Measurements from ENCODE around the gene B3GNT9. TPM values are rescaled to one million over a fixed set of nuclear protein-coding genes. Genes with fewer than 3 reads are reported as not detected.

Gene B3GNT9
- total and polyA plus RNA-seq, 4 experiments from 2014 or later: 10.0 to 11.8 (median 10.2) TPM

DNA sequence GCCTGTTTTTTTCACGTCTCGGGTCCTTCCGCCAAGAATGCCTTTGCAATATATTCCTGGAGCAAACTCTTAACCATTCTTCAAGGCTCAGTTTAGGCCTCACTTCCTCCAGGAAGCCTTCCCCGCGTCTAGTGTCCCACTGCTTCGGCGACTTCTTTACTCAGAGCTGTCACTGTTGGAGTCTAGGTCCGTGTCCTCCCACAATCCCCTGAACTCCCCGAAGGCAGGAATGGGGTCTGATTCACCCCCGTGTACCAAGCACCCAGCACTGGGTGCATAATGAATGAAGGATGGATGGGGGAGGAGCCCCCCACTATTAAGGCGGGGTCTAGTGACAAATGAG, 32.5 kb upstream of the B3GNT9 start:
- Histone ChIP-seq H3K9me3 (ENCODE audit: control insufficient read depth in 1 of 2, low read length in 2 of 2) (no peaks in the 10 kb centered on the region), H3K4me1 (ENCODE audit: insufficient read depth, low read length) (peaks cover 30% of the 10 kb centered on the region), H3K27me3 (ENCODE audit: insufficient read depth, low read length) (no peaks in the 10 kb centered on the region), H3K36me3 (ENCODE audit: insufficient read depth, low read length) (no peaks in the 10 kb centered on the region), H3K4me3 (ENCODE audit: low read length in 2 of 2) (peak overlapping the region; percentile 65 to 85), H3K27ac (ENCODE audit: low read depth, low read length) (peak overlapping the region; percentile 91)
- no peaks in the 10 kb centered on the region for H3K9me3 Mint-ChIP-seq
- peaks cover 11 to 22% (median 14%) of the 10 kb centered on the region in 4 donors for H3K4me1 Mint-ChIP-seq
- H3K27ac Mint-ChIP-seq: no peak overlapping the region
- POLR2A ChIA-PET (ENCODE audit: partially characterized antibody): interaction anchor here (0.8 to 5.3 kb wide), 8 partner anchors 8 to 154 kb away, joined by 3 to 117 read pairs (median 4); partner anchors contain the start of genes CBFB, FBXL8, FHOD1 and PLEKHG4
- H3K36me3 Mint-ChIP-seq: peaks cover 0 to 3% of the 10 kb centered on the region in 2 donors
- CTCF ChIA-PET (ENCODE audit: partially characterized antibody): interaction anchor here (1.0 to 6.5 kb wide), 8 partner anchors 8 to 166 kb away, joined by 3 to 58 read pairs (median 8); partner anchors contain the start of genes E2F4, FBXL8 and TRADD
- no peak for DNase-seq
- H3K27me3 Mint-ChIP-seq: peaks cover 0 to 2% of the 10 kb centered on the region in 2 donors
- H3K4me3 Mint-ChIP-seq: no peak overlapping the region
- intact Hi-C loops (cut with micrococcal nuclease): loop anchor here (1.0 to 2.0 kb wide), 4 partner anchors 24 to 298 kb away; partner anchors contain the start of genes ATP6V0D1, FBXL8, FHOD1 and PHAF1

DNA sequence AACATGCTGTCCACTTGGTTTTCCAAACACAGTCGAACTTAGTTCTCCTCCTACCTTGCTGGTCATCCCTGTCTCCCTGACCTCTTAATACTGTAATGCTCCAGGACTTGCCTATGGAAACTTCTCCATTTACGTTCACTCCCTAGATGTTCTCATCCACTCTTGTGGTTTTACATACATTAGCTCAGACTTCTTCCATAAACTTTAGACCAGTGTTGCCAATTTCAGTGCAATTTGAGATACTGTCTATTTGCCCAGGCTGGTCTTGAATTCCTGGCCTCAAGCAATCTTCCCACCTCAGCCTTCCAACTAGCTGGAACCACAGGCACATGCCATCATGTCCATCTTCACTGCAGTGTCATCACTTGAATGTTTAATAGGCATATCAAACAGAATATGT, 31.5 kb upstream of the B3GNT9 start:
- H3K4me1 ChIP-seq (ENCODE audit: insufficient read depth, low read length): peaks cover 38% of the 10 kb centered on the region
- CTCF ChIA-PET (ENCODE audit: partially characterized antibody): interaction anchor here (0.7 to 6.5 kb wide), 9 partner anchors 7 to 165 kb away, joined by 3 to 58 read pairs (median 5); partner anchors contain the start of genes E2F4, FBXL8 and TRADD
- no peaks in the 10 kb centered on the region for H3K27me3 ChIP-seq (ENCODE audit: insufficient read depth, low read length)
- H3K9me3 Mint-ChIP-seq: no peaks in the 10 kb centered on the region
- no peaks in the 10 kb centered on the region for H3K9me3 ChIP-seq (ENCODE audit: control insufficient read depth in 1 of 2, low read length in 2 of 2)
- H3K27ac ChIP-seq (ENCODE audit: low read depth, low read length): no peak overlapping the region
- H3K27me3 Mint-ChIP-seq: peaks cover 0 to 2% of the 10 kb centered on the region in 2 donors
- no peak overlapping the region for H3K4me3 Mint-ChIP-seq
- H3K4me1 Mint-ChIP-seq: peaks cover 16 to 32% (median 21%) of the 10 kb centered on the region in 4 donors
- no peaks in the 10 kb centered on the region for H3K36me3 ChIP-seq (ENCODE audit: insufficient read depth, low read length)
- H3K4me3 ChIP-seq (ENCODE audit: low read length in 2 of 2): no peak overlapping the region
- POLR2A ChIA-PET (ENCODE audit: partially characterized antibody): interaction anchor here (1.3 to 5.3 kb wide), 7 partner anchors 7 to 153 kb away, joined by 3 to 117 read pairs (median 4); partner anchors contain the start of genes CBFB, FBXL8, NOL3 and PLEKHG4
- H3K36me3 Mint-ChIP-seq: peaks cover 0 to 3% of the 10 kb centered on the region in 2 donors
- H3K27ac Mint-ChIP-seq: no peak overlapping the region
- intact Hi-C loops (cut with micrococcal nuclease): loop anchor here (2.0 kb wide), 2 partner anchors 65 to 73 kb away; partner anchors contain the start of genes FHOD1 and PHAF1
- DNase-seq: no peak

DNA sequence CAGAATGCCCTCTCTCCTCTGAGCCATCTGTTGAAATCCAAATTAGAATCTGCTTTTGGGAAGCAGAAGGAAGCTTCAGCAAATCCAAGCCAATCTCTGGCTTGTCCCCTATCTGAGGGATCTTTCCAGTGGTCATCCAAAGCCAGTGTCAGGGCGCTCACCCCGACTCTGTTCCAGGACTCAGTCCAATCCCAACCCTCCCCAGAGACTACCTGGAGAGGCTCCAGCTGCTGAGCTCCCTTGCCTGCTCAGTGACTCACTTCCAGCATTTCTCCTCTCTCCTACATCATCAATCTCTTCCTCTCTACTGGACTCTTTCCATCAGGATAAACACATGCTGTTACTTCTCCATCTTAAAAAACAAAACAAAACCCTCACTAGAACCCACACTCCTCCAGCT, 30.5 kb upstream of the B3GNT9 start:
- H3K9me3 ChIP-seq (ENCODE audit: control insufficient read depth in 1 of 2, low read length in 2 of 2): no peaks in the 10 kb centered on the region
- intact Hi-C loops (cut with micrococcal nuclease): no loop called here
- H3K27ac ChIP-seq (ENCODE audit: low read depth, low read length): no peak overlapping the region
- no peaks in the 10 kb centered on the region for H3K36me3 ChIP-seq (ENCODE audit: insufficient read depth, low read length)
- Mint-ChIP-seq H3K27me3 (peaks cover 0 to 2% of the 10 kb centered on the region in 2 donors), H3K9me3 (no peaks in the 10 kb centered on the region), H3K4me1 (peaks cover 17 to 32% (median 25%) of the 10 kb centered on the region in 4 donors), H3K27ac (no peak overlapping the region), H3K36me3 (peaks cover 0 to 3% of the 10 kb centered on the region in 2 donors), H3K4me3 (no peak overlapping the region)
- CTCF ChIA-PET (ENCODE audit: partially characterized antibody): interaction anchor here (0.7 to 6.5 kb wide), 7 partner anchors 13 to 229 kb away, joined by 3 to 58 read pairs (median 4); partner anchors contain the start of genes FBXL8 and TRADD
- DNase-seq: no peak
- no peaks in the 10 kb centered on the region for H3K27me3 ChIP-seq (ENCODE audit: insufficient read depth, low read length)
- peaks cover 41% of the 10 kb centered on the region for H3K4me1 ChIP-seq (ENCODE audit: insufficient read depth, low read length)
- POLR2A ChIA-PET (ENCODE audit: partially characterized antibody): interaction anchor here (1.7 to 5.3 kb wide), 3 partner anchors 21 to 152 kb away, joined by 4 to 117 read pairs (median 5); partner anchors contain the start of genes CBFB, FBXL8, TMEM208 and TRADD
- no peak overlapping the region for H3K4me3 ChIP-seq (ENCODE audit: low read length in 2 of 2)

DNA sequence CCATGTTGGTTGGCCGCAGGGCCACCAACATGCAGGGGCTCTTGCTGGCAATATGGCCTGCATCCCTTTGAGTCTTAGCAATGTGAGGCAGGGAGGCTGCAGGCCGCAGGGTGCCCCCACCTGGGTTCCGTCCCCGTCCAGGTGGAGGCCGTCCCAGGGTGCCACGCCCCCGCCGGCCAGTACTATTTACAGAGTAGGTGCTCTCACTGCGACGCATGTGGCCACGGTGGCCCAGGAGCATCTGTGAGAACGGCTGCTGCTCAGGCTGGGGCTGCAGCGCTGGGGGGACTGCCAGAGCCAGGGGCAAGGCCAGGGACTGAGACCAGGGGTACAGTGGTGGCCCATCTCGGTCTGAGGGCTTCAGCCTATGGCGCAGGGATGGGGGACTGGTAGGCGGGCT, 29.4 kb upstream of the B3GNT9 start:
- no peaks in the 10 kb centered on the region for H3K27me3 Mint-ChIP-seq
- Histone ChIP-seq H3K9me3 (ENCODE audit: control insufficient read depth in 1 of 2, low read length in 2 of 2) (no peaks in the 10 kb centered on the region), H3K4me3 (ENCODE audit: low read length in 2 of 2) (no peak overlapping the region), H3K36me3 (ENCODE audit: insufficient read depth, low read length) (no peaks in the 10 kb centered on the region), H3K27me3 (ENCODE audit: insufficient read depth, low read length) (no peaks in the 10 kb centered on the region), H3K4me1 (ENCODE audit: insufficient read depth, low read length) (peaks cover 34% of the 10 kb centered on the region), H3K27ac (ENCODE audit: low read depth, low read length) (no peak overlapping the region)
- no peak overlapping the region for H3K27ac Mint-ChIP-seq
- H3K9me3 Mint-ChIP-seq: no peaks in the 10 kb centered on the region
- ChIA-PET POLR2A (ENCODE audit: partially characterized antibody) (interaction anchor here (0.9 to 13.9 kb wide), 3 partner anchors 17 to 28 kb away, joined by 3 to 320 read pairs (median 4); partner anchors contain the start of genes FBXL8, HSF4 and TRADD), CTCF (ENCODE audit: partially characterized antibody) (interaction anchor here (0.9 to 1.1 kb wide), 3 partner anchors 25 to 162 kb away, joined by 3 to 4 read pairs (median 3); no protein-coding TSS in a partner anchor)
- intact Hi-C loops (cut with micrococcal nuclease): no loop called here
- H3K4me1 Mint-ChIP-seq: peaks cover 11 to 30% (median 22%) of the 10 kb centered on the region in 4 donors
- DNase-seq: no peak
- H3K4me3 Mint-ChIP-seq: no peak overlapping the region
- H3K36me3 Mint-ChIP-seq: peaks cover 0 to under 1% of the 10 kb centered on the region in 2 donors

DNA sequence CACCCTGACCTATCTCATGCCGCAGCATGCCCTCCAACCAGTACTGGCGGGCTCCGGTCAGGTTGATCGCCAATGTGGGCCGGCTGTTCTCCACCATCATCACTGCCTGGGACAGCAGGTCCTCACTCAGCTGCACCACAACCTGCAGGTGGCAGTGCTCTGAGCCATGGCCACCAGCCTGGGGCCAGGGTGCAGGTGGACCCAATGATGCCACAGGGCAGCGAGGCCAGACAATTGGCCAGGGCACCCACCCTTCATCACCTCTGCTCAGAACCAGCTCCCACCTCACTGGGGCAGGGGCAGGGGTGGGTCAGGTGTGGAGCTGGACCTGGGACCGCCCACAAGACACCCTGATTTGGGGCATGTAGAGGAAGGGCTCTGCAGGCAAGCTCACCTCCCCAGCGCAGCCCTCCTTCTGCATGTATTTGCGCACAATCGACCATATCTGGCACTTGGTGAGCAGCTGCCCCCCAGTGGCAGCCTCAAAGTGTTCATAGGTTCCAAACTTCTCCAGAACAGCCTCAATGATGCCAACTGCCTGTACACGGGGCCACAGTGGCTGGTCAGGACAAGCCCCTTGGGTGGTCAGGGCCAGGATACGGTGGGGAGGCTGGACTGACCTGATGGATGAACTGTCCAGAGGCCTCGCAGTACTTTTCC, 28.8 kb upstream of the B3GNT9 start:
- Histone ChIP-seq H3K9me3 (ENCODE audit: control insufficient read depth in 1 of 2, low read length in 2 of 2) (no peaks in the 10 kb centered on the region), H3K27me3 (ENCODE audit: insufficient read depth, low read length) (no peaks in the 10 kb centered on the region), H3K36me3 (ENCODE audit: insufficient read depth, low read length) (no peaks in the 10 kb centered on the region), H3K27ac (ENCODE audit: low read depth, low read length) (no peak overlapping the region), H3K4me3 (ENCODE audit: low read length in 2 of 2) (no peak overlapping the region), H3K4me1 (ENCODE audit: insufficient read depth, low read length) (peaks cover 31% of the 10 kb centered on the region)
- Mint-ChIP-seq H3K9me3 (no peaks in the 10 kb centered on the region), H3K27me3 (no peaks in the 10 kb centered on the region), H3K27ac (peak overlapping the region in 2 of 7 donors; percentile 20 to 23), H3K36me3 (no peaks in the 10 kb centered on the region), H3K4me3 (peak overlapping the region in 2 of 8 donors; percentile 23 to 56), H3K4me1 (peaks cover 8 to 29% (median 19%) of the 10 kb centered on the region in 4 donors)
- intact Hi-C loops (cut with micrococcal nuclease): no loop called here
- DNase-seq: peak in 1 of 5 donors; percentile 24
- ChIA-PET CTCF (ENCODE audit: partially characterized antibody) (interaction anchor here (0.9 to 1.1 kb wide), 3 partner anchors 24 to 162 kb away, joined by 3 to 4 read pairs (median 3); no protein-coding TSS in a partner anchor), POLR2A (ENCODE audit: partially characterized antibody) (interaction anchor here (0.9 to 13.9 kb wide), 3 partner anchors 17 to 27 kb away, joined by 3 to 320 read pairs (median 4); partner anchors contain the start of genes FBXL8, HSF4 and TRADD)

DNA sequence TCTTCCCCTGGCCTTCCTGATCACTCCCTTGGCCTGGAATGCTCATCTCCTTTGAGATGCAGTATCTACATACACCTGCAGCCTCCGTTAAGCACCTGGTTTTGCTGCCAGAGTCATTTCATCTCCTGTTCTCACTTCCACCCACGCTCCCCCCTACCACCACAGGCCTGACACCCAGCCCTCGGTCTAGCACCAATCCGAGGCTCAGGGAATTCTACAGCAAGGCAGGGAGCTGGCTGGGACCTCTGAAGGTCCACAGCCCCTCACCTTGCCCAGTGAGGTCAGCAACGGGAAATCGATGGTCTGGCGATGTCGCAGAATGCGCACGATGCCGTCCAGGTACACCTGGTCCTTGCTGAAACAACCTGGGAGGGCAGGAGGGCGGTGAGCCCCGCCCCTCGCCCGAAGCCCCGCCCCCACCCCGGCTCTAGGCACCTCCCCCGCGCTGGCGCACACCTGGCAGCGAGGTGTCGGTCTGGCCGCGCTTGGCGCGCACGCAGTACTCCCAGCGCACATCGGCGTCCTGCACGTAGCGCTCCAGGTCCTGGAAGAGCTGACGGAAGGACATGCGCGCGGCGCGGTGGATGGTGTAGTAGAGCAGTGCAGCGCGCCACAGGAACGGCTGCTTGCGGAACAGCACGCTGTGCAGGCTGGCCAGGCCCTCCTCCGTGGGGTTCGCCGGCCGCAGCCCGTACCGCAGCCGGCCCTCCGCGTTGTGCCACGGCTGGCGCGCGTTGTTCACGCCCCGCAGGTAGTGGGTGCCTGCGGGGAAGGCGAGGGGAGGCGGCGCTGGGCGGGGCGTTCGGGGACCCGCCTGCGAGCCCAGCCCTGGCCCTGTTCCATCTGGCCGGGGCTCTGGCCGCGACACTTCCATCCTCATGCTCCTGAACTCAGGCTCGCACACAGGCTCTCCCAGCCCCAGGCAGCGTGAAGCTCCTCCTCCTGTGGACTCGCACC, 27.2 kb upstream of the B3GNT9 start:
- no peaks in the 10 kb centered on the region for H3K9me3 ChIP-seq (ENCODE audit: control insufficient read depth in 1 of 2, low read length in 2 of 2)
- peak overlapping the region; percentile 61 to 81 (median 77) for H3K4me3 Mint-ChIP-seq
- peaks cover 4% of the 10 kb centered on the region for H3K27me3 ChIP-seq (ENCODE audit: insufficient read depth, low read length)
- no peaks in the 10 kb centered on the region for H3K9me3 Mint-ChIP-seq
- H3K4me3 ChIP-seq (ENCODE audit: low read length in 2 of 2): peak overlapping the region in 1 of 2 donors; percentile 35
- ChIA-PET POLR2A (ENCODE audit: partially characterized antibody) (interaction anchor here (0.7 to 13.9 kb wide), 6 partner anchors 6 to 149 kb away, joined by 3 to 320 read pairs (median 3); partner anchors contain the start of genes CBFB, FBXL8, HSF4 and MATCAP1), CTCF (ENCODE audit: partially characterized antibody) (interaction anchor here (5.0 to 6.1 kb wide), 3 partner anchors 7 to 24 kb away, joined by 32 to 71 read pairs (median 43); partner anchors contain the start of genes FBXL8, MATCAP1 and TRADD)
- peak; percentile 63 to 82 (median 72) for DNase-seq
- H3K36me3 ChIP-seq (ENCODE audit: insufficient read depth, low read length): no peaks in the 10 kb centered on the region
- peak overlapping the region in 5 of 7 donors; percentile 19 to 81 (median 54) for H3K27ac Mint-ChIP-seq
- intact Hi-C loops (cut with micrococcal nuclease): loop anchor here (1.0 kb wide), 2 partner anchors 19 to 69 kb away; partner anchors contain the start of genes FBXL8, FHOD1 and TRADD
- H3K27ac ChIP-seq (ENCODE audit: low read depth, low read length): no peak overlapping the region
- peaks cover 18 to 42% (median 29%) of the 10 kb centered on the region in 4 donors for H3K4me1 Mint-ChIP-seq
- H3K4me1 ChIP-seq (ENCODE audit: insufficient read depth, low read length): peaks cover 40% of the 10 kb centered on the region
- H3K27me3 Mint-ChIP-seq: peaks cover 0 to 5% of the 10 kb centered on the region in 2 donors
- no peaks in the 10 kb centered on the region for H3K36me3 Mint-ChIP-seq

Data from CD4-positive, alpha-beta memory T cell (primary cell).